Psoas muscle (tissue), 8 donors: ENCODE results near the gene NOD1. TPM values are rescaled to one million over a fixed set of nuclear protein-coding genes. Genes with fewer than 3 reads are reported as not detected.

Experiments used
- ATAC-seq, 4 donors: fragments of 200-7000 bp; cut with Tn5 transposase; one replicate each; pipeline ENCODE4 v1.9.1; 2020; ENCODE audit warnings: moderate library complexity in 3 of 4, mild to moderate bottlenecking in 2 of 4
- DNase-seq, 2 donors: peaks; one replicate each; pipeline ENCODE4 v3.0.0-alpha.2; 2020
- H3K27ac ChIP-seq: fragments of 200-600 bp; one replicate; pipeline ENCODE4 v1.8.0; 2022
- H3K27me3 ChIP-seq, 3 donors: fragments of 200-600 bp in 1 of 3; one replicate each; pipeline versions ENCODE4 v1.6.1 to v1.8.0; 2013 to 2022; ENCODE audit warnings: low read length in 2 of 3, mild to moderate bottlenecking in 2 of 3, moderate library complexity in 1 of 3; ENCODE audit not compliant: insufficient read depth in 3 of 3
- H3K36me3 ChIP-seq, 2 donors: fragments of 200-600 bp in 1 of 2; one replicate each; pipeline versions ENCODE4 v1.6.1 to v1.8.0; 2013 to 2022; ENCODE audit warnings: low read depth in 1 of 2, mild to moderate bottlenecking in 1 of 2, moderate library complexity in 1 of 2; ENCODE audit not compliant: insufficient read depth in 1 of 2
- H3K4me1 ChIP-seq: fragments of 200-600 bp; one replicate; pipeline ENCODE4 v1.8.0; 2022
- H3K4me3 ChIP-seq: fragments of 200-600 bp; one replicate; pipeline ENCODE4 v1.8.0; 2022; ENCODE audit warnings: mild to moderate bottlenecking
- H3K9me3 ChIP-seq: fragments of 200-600 bp; one replicate; pipeline ENCODE4 v1.8.0; 2022
- WGBS, 3 donors: extraction: QIAGEN DNeasy Blood & Tissue Kit; methylation state at CpG; one replicate each; pipeline versions ENCODE4 v1.1.6 to v1.1.7; 2013; 5-methylcytosine and 5-hydroxymethylcytosine counted together
- intact Hi-C, 2 donors: fragments of 100-400 bp; cut with DNase I; formaldehyde crosslinking; loops; one replicate each; pipeline versions ENCODE4 v1.11.0 to v1.14.2; 2022
- polyA plus RNA-seq, 3 donors: library from polyadenylated mRNA; stranded (reverse); fragments of 200-250 nt; gene quantifications; one replicate each; pipeline ENCODE4 v1.2.3, GENCODE V29; 2013
- total RNA-seq, 4 donors: library from RNA; stranded (reverse); fragmentation: NEBNext Ultra II Directional in 2 of 4; extraction: Animal tissue kit (Norgen Biotek cat#: 25700) in 2 of 4; gene quantifications; one replicate each; pipeline versions ENCODE4 v1.2.1 to v1.2.4, GENCODE V29; 2021 to 2023
- TF ChIP-seq, protein P1 (sequence below): fragments of 200-600 bp; IDR thresholded peaks from one replicate; pipeline ENCODE4 v1.8.0; 2022; ENCODE audit warnings: antibody characterized with exemption
- donor health status: healthy with polysubstance abuse.
- donor health status: DM: no; HTN: no; CAD: no; lungs with moderate emphysema.
- donor health status: Bipolar disorder and iron deficiency.
- donor health status: healthy.
- donor health status: DM: yes; HTN: yes; CAD: no.
- donor health status: DM: no; HTN: no; CAD: no.
- donor health status: DM: no; HTN: no; CAD: no.
- donor health status: DM: yes; HTN: yes; CAD: no.

The NOD1 gene
- total and polyA plus RNA-seq, 7 donors, result 1.7 to 4.1 (median 2.6) TPM

- Histone ChIP-seq H3K4me3 (no peak overlapping the region), H3K36me3 (no peaks in the 10 kb centered on the region), H3K27ac (no peak overlapping the region), H3K4me1 (no peaks in the 10 kb centered on the region), H3K27me3 (no peaks in the 10 kb centered on the region), H3K9me3 (no peaks in the 10 kb centered on the region)
- 78 to 86% (median 80%) methylated on average over 4 of the region's 4 CpGs for WGBS, 3 donors
- TF ChIP-seq, protein P1, sequence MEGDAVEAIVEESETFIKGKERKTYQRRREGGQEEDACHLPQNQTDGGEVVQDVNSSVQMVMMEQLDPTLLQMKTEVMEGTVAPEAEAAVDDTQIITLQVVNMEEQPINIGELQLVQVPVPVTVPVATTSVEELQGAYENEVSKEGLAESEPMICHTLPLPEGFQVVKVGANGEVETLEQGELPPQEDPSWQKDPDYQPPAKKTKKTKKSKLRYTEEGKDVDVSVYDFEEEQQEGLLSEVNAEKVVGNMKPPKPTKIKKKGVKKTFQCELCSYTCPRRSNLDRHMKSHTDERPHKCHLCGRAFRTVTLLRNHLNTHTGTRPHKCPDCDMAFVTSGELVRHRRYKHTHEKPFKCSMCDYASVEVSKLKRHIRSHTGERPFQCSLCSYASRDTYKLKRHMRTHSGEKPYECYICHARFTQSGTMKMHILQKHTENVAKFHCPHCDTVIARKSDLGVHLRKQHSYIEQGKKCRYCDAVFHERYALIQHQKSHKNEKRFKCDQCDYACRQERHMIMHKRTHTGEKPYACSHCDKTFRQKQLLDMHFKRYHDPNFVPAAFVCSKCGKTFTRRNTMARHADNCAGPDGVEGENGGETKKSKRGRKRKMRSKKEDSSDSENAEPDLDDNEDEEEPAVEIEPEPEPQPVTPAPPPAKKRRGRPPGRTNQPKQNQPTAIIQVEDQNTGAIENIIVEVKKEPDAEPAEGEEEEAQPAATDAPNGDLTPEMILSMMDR, result no peak
- DNase-seq (no peak), ATAC-seq (no peak)
- intact Hi-C loops, result no loop called here
Measured at GRCh38 chr7:30379741-30380140, 98.8 kb downstream of the NOD1 start.

DNA sequence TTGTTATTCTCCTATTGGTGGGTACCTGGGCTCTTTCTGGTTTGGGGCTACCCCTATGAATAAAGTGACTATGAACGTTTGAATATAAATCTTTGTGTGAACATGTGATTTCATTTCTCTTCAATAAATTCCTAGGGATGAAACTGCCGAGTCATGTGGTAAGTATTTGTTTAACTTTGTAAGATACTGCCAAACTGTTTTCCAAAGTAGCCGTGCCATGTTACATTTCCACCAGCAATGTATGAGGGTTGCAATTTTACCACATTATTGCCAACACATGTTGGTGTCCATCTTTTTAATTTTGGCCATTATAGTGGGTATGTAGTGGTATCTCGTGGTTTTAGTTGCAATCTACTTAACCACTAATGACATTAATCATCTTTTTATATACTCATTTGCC, 99.5 kb downstream of the NOD1 start:
- Histone ChIP-seq H3K27me3 (no peaks in the 10 kb centered on the region), H3K4me1 (no peaks in the 10 kb centered on the region), H3K27ac (no peak overlapping the region), H3K36me3 (no peaks in the 10 kb centered on the region), H3K9me3 (no peaks in the 10 kb centered on the region), H3K4me3 (no peak overlapping the region)
- WGBS, 3 donors, result 51 to 64% (median 55%) methylated on average over 4 of the region's 4 CpGs
- TF ChIP-seq, protein P1, result no peak
- intact Hi-C loops, result no loop called here
- DNase-seq, result no peak
- ATAC-seq, result no peak

GRCh38 chr7:30378275-30378674, 100.3 kb downstream of the NOD1 start:
- Histone ChIP-seq H3K27me3 (no peaks in the 10 kb centered on the region), H3K4me1 (no peaks in the 10 kb centered on the region), H3K27ac (no peak overlapping the region), H3K36me3 (no peaks in the 10 kb centered on the region), H3K9me3 (no peaks in the 10 kb centered on the region), H3K4me3 (no peak overlapping the region)
- intact Hi-C loops, result no loop called here
- TF ChIP-seq, protein P1, result no peak
- 84 to 96% (median 88%) methylated on average over 1 of the region's 1 CpG for WGBS, 3 donors
- ATAC-seq (no peak), DNase-seq (no peak)

Other genes starting within 250 kb of the NOD1 start
- 10 to 100 TPM; 10.2 to 21.5 (median 12.7) TPM for gene ZNRF2, start 194.2 kb downstream of the NOD1 start, total RNA-seq
- gene ZNRF2, start 194.2 kb downstream of the NOD1 start, polyA plus RNA-seq, result 1 to 10 TPM; 3.9 to 9.4 (median 4.2) TPM
- gene GGCT, start 26.0 kb upstream of the NOD1 start, total RNA-seq, result 10 to 100 TPM; 16.2 to 20.6 (median 17.0) TPM
- gene GGCT, start 26.0 kb upstream of the NOD1 start, polyA plus RNA-seq, result 10 to 100 TPM; 30.8 to 55.7 (median 31.8) TPM
- gene GARS1, start 116.1 kb upstream of the NOD1 start, total RNA-seq, result 10 to 100 TPM; 44.5 to 80.3 (median 59.1) TPM
- gene GARS1, start 116.1 kb upstream of the NOD1 start, polyA plus RNA-seq, result 100 to 1,000 TPM in 1 of 3 donors, 10 to 100 TPM in 2; 48.9 to 146 (median 71.6) TPM
- gene CRHR2, start 203.7 kb upstream of the NOD1 start, total RNA-seq, result 1 to 10 TPM in 1 of 4 donors, under 1 TPM in 3; 0.34 to 1.3 (median 0.42) TPM
- under 1 TPM; 0.09 to 0.34 (median 0.30) TPM for gene CRHR2, start 203.7 kb upstream of the NOD1 start, polyA plus RNA-seq